SK-N-SH treated with all-trans-retinoic acid at 6 μM for 48 hours (cell line): Measurements from ENCODE around the gene CTIF.

ENCODE experiments used
- ATAC-seq: fragments of 200-7000 bp; cut with Tn5 transposase; 3 replicates; pipeline ENCODE4 v1.9.1; 2020; ENCODE audit warnings: mild to moderate bottlenecking, moderate library complexity
- ARNTL ChIP-seq: fragments of 450-650 bp; formaldehyde crosslinking; IDR thresholded peaks from 2 replicates; pipeline ENCODE4 v1.5.0; 2020; ENCODE audit warnings: low read depth, mild to moderate bottlenecking, moderate library complexity, borderline replicate concordance
- CREB5 ChIP-seq: fragments of 250-450 bp; sonication (Bioruptor Pico); IDR thresholded peaks from 2 replicates; pipeline ENCODE4 v1.5.1; 2020; ENCODE audit warnings: low read depth, mild to moderate bottlenecking, moderate library complexity
- CSDC2 ChIP-seq: fragments of 250-450 bp; sonication (Bioruptor Pico); IDR thresholded peaks from 2 replicates; pipeline ENCODE4 v1.5.0; 2020; ENCODE audit warnings: mild to moderate bottlenecking, moderate library complexity
- ESRRG ChIP-seq: fragments of 250-450 bp; sonication (Bioruptor Pico); IDR thresholded peaks from 2 replicates; pipeline ENCODE4 v1.6.1; 2021; ENCODE audit warnings: mild to moderate bottlenecking
- ISL1 ChIP-seq: fragments of 250-450 bp; sonication (Bioruptor Pico); IDR thresholded peaks from 2 replicates; pipeline ENCODE4 v2.1.2; 2022; ENCODE audit warnings: mild to moderate bottlenecking, moderate library complexity
- OSR1 ChIP-seq: fragments of 250-450 bp; sonication (Bioruptor Pico); IDR thresholded peaks from 2 replicates; pipeline ENCODE4 v1.8.0; 2022; ENCODE audit warnings: moderate library complexity, mild to moderate bottlenecking, inconsistent platforms
- PATZ1 ChIP-seq: fragments of 250-450 bp; sonication (Bioruptor Pico); IDR thresholded peaks from 2 replicates; pipeline ENCODE4 v1.8.0; 2020; ENCODE audit warnings: mild to moderate bottlenecking, moderate library complexity, borderline replicate concordance
- POU6F1 ChIP-seq: fragments of 250-450 bp; sonication (Bioruptor Pico); IDR thresholded peaks from 2 replicates; pipeline ENCODE4 v1.8.0; 2021; ENCODE audit warnings: low read depth, mild to moderate bottlenecking, moderate library complexity, borderline replicate concordance
- SNAI2 ChIP-seq: fragments of 250-450 bp; sonication (Bioruptor Pico); IDR thresholded peaks from 2 replicates; pipeline ENCODE4 v1.5.0; 2020; ENCODE audit warnings: mild to moderate bottlenecking, moderate library complexity
- TCF4 ChIP-seq: fragments of 250-450 bp; sonication (Bioruptor Pico); IDR thresholded peaks from 2 replicates; pipeline ENCODE4 v1.8.0; 2021; ENCODE audit warnings: mild to moderate bottlenecking, moderate library complexity, borderline replicate concordance
- TOX ChIP-seq: fragments of 250-450 bp; sonication (Bioruptor Pico); IDR thresholded peaks from 2 replicates; pipeline ENCODE4 v1.8.0; 2021; ENCODE audit warnings: mild to moderate bottlenecking, moderate library complexity, borderline replicate concordance
- TSHZ2 ChIP-seq: fragments of 250-450 bp; sonication (Bioruptor Pico); IDR thresholded peaks from 2 replicates; pipeline ENCODE4 v1.5.0; 2020; ENCODE audit warnings: mild to moderate bottlenecking, moderate library complexity
- ZC3H10 ChIP-seq: fragments of 250-450 bp; sonication (Bioruptor Pico); IDR thresholded peaks from 2 replicates; pipeline ENCODE4 v1.5.1; 2021; ENCODE audit warnings: mild to moderate bottlenecking, moderate library complexity
- ZFP3 ChIP-seq: fragments of 250-450 bp; sonication (Bioruptor Pico); IDR thresholded peaks from 2 replicates; pipeline ENCODE4 v1.5.0; 2020; ENCODE audit warnings: mild to moderate bottlenecking, moderate library complexity
- ZFP30 ChIP-seq: fragments of 450-650 bp; formaldehyde crosslinking; IDR thresholded peaks from 2 replicates; pipeline ENCODE4 v1.5.0; 2022; ENCODE audit warnings: mild to moderate bottlenecking, moderate library complexity
- ZNF565 ChIP-seq: fragments of 450-650 bp; formaldehyde crosslinking; conservative IDR thresholded peaks from 2 replicates; pipeline ENCODE4 v1.5.0; 2020; ENCODE audit warnings: low read depth, mild to moderate bottlenecking, moderate library complexity
- ZNF70 ChIP-seq: fragments of 450-650 bp; formaldehyde crosslinking; IDR thresholded peaks from 2 replicates; pipeline ENCODE4 v1.5.0; 2020; ENCODE audit warnings: mild to moderate bottlenecking, moderate library complexity

CTIF gene

GRCh38 chr18:48847807-48848486 is 309.1 kb downstream of the CTIF start:
- TF ChIP-seq CSDC2 (CRISPR knock-in tag) (no peak), TCF4 (CRISPR knock-in tag) (no peak), ZNF565 (CRISPR knock-in tag) (no peak), POU6F1 (CRISPR knock-in tag) (no peak), TOX (CRISPR knock-in tag) (no peak), PATZ1 (no peak), ZFP30 (CRISPR knock-in tag) (no peak), ZFP3 (CRISPR knock-in tag) (no peak)
- peak; percentile 24 for ATAC-seq

GRCh38 chr18:48848641-48849143 is 309.9 kb downstream of the CTIF start:
- no peak; the same call in 2 of the 3 replicates for ATAC-seq
- TF ChIP-seq POU6F1 (CRISPR knock-in tag) (no peak), ZC3H10 (CRISPR knock-in tag) (no peak), CSDC2 (CRISPR knock-in tag) (no peak), CREB5 (CRISPR knock-in tag) (no peak), ZFP30 (CRISPR knock-in tag) (no peak), TSHZ2 (CRISPR knock-in tag) (no peak), ARNTL (CRISPR knock-in tag) (no peak), ZNF70 (CRISPR knock-in tag) (no peak)

GRCh38 chr18:48850822-48851598 is 312.2 kb downstream of the CTIF start:
- TF ChIP-seq ARNTL (CRISPR knock-in tag) (no peak), ESRRG (no peak), ZC3H10 (CRISPR knock-in tag) (no peak), SNAI2 (CRISPR knock-in tag) (no peak), ZFP30 (CRISPR knock-in tag) (no peak), ISL1 (CRISPR knock-in tag) (no peak), OSR1 (CRISPR knock-in tag) (no peak)
- no peak; the same call in 2 of the 3 replicates for ATAC-seq
